ENCODE data around the gene THPO. TPM values are rescaled to one million over a fixed set of nuclear protein-coding genes. Genes with fewer than 3 reads are reported as not detected.
A peak's percentile ranks its signal among the peaks of the same experiment; 100 is the strongest.

Gene THPO
- total RNA-seq, 2 donors from 2014 or later, result 1.4 to 1.7 TPM

DNA sequence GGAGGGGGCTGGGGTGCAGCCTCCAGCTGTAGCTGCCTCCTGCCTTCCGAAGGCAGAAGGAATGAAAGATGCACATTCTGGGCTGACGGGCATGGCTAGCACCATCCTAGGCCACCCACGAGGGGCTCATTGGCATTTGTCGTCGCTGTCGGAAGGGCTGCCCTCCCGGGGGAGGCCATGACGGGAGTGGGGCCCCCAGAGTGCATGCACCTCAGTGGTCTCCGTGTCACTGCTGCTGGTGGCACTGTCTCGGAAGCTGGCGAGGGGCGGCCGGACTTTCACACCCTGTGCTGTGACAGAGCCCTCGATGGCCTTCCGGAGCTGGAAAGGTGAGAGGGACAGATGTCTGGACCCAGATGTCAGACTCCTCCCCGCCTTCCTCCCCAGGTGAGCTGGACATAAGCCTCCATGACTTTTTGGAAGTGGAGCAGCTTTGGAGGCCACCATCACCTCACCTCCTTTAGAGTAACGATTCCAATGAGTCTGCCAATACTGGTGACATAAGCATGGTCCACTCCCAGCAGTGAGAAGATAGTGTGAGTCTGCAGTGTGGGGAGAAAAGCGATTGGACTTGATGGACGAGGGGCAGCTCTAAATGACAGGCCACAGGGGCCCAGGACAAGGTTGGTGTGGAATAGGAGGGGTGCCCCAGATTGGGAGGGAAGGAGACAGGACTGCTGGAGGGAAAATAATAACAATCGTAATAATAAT, 31.4 kb downstream of the THPO start:
- Histone ChIP-seq H3K36me3 (ENCODE audit: control insufficient read depth, insufficient read depth, low read length) (peaks cover 35% of the 10 kb centered on the region), H3K9me3 (ENCODE audit: control insufficient read depth, low read length) (no peaks in the 10 kb centered on the region), H3K27ac (ENCODE audit: low read depth, low read length) (no peak overlapping the region), H3K27me3 (ENCODE audit: control insufficient read depth, insufficient read depth, low read length, poor library complexity, severe bottlenecking) (no peaks in the 10 kb centered on the region), H3K9ac (ENCODE audit: extremely low read depth, low read length, poor library complexity, severe bottlenecking) (no peak overlapping the region), H3K4me1 (ENCODE audit: control insufficient read depth, insufficient read depth, low read length) (peaks cover 4% of the 10 kb centered on the region), H3K4me3 (ENCODE audit: low read length) (no peak overlapping the region)
- DNase-seq, result no peak
- TF ChIP-seq, protein P1, sequence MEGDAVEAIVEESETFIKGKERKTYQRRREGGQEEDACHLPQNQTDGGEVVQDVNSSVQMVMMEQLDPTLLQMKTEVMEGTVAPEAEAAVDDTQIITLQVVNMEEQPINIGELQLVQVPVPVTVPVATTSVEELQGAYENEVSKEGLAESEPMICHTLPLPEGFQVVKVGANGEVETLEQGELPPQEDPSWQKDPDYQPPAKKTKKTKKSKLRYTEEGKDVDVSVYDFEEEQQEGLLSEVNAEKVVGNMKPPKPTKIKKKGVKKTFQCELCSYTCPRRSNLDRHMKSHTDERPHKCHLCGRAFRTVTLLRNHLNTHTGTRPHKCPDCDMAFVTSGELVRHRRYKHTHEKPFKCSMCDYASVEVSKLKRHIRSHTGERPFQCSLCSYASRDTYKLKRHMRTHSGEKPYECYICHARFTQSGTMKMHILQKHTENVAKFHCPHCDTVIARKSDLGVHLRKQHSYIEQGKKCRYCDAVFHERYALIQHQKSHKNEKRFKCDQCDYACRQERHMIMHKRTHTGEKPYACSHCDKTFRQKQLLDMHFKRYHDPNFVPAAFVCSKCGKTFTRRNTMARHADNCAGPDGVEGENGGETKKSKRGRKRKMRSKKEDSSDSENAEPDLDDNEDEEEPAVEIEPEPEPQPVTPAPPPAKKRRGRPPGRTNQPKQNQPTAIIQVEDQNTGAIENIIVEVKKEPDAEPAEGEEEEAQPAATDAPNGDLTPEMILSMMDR (conservative IDR thresholded peaks at IDR 0.05), result no peak
- no peak overlapping the region for H3K4me3 Mint-ChIP-seq
- peaks cover 37% of the 10 kb centered on the region for H3K36me3 Mint-ChIP-seq (ENCODE audit: low read depth)
- H3K27me3 Mint-ChIP-seq (ENCODE audit: insufficient read depth), result no peaks in the 10 kb centered on the region
- WGBS, 2 experiments (ENCODE audit: insufficient coverage in 1 of 2, insufficient read length in 1 of 2), result 95 to 98% methylated on average over 19 to 20 of the region's 20 CpGs
- H3K4me1 Mint-ChIP-seq, result peaks cover 26% of the 10 kb centered on the region
- H3K9me3 Mint-ChIP-seq, result no peaks in the 10 kb centered on the region
- no peak overlapping the region for H3K27ac Mint-ChIP-seq

DNA sequence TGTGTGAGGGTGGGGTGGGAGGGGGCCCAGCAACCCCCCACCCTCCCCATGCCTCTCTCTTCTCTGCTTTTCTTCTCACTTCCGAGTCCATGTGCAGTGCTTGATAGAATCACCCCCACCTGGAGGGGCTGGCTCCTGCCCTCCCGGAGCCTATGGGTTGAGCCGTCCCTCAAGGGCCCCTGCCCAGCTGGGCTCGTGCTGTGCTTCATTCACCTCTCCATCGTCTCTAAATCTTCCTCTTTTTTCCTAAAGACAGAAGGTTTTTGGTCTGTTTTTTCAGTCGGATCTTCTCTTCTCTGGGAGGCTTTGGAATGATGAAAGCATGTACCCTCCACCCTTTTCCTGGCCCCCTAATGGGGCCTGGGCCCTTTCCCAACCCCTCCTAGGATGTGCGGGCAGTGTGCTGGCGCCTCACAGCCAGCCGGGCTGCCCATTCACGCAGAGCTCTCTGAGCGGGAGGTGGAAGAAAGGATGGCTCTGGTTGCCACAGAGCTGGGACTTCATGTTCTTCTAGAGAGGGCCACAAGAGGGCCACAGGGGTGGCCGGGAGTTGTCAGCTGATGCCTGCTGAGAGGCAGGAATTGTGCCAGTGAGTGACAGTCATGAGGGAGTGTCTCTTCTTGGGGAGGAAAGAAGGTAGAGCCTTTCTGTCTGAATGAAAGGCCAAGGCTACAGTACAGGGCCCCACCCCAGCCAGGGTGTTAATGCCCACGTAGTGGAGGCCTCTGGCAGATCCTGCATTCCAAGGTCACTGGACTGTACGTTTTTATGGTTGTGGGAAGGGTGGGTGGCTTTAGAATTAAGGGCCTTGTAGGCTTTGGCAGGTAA, 32.5 kb downstream of the THPO start:
- Mint-ChIP-seq H3K27ac (peak overlapping the region; percentile 96), H3K36me3 (ENCODE audit: low read depth) (peaks cover 37% of the 10 kb centered on the region), H3K4me3 (no peak overlapping the region), H3K27me3 (ENCODE audit: insufficient read depth) (no peaks in the 10 kb centered on the region), H3K4me1 (peaks cover 22% of the 10 kb centered on the region), H3K9me3 (no peaks in the 10 kb centered on the region)
- TF ChIP-seq, protein P1 (conservative IDR thresholded peaks at IDR 0.05), result peak; percentile 82
- WGBS, 2 experiments (ENCODE audit: insufficient coverage in 1 of 2, insufficient read length in 1 of 2), result 44 to 46% methylated on average over 8 to 14 of the region's 14 CpGs
- Histone ChIP-seq H3K9me3 (ENCODE audit: control insufficient read depth, low read length) (no peaks in the 10 kb centered on the region), H3K4me3 (ENCODE audit: low read length) (no peak overlapping the region), H3K27me3 (ENCODE audit: control insufficient read depth, insufficient read depth, low read length, poor library complexity, severe bottlenecking) (no peaks in the 10 kb centered on the region), H3K27ac (ENCODE audit: low read depth, low read length) (peak overlapping the region; percentile 60), H3K36me3 (ENCODE audit: control insufficient read depth, insufficient read depth, low read length) (peaks cover 35% of the 10 kb centered on the region), H3K4me1 (ENCODE audit: control insufficient read depth, insufficient read depth, low read length) (no peaks in the 10 kb centered on the region), H3K9ac (ENCODE audit: extremely low read depth, low read length, poor library complexity, severe bottlenecking) (no peak overlapping the region)
- peak; percentile 94 for DNase-seq

GRCh38 chr3:184344579-184345316, 33.3 kb downstream of the THPO start:
- H3K27ac Mint-ChIP-seq, result no peak overlapping the region
- no peaks in the 10 kb centered on the region for H3K9me3 ChIP-seq (ENCODE audit: control insufficient read depth, low read length)
- H3K4me1 ChIP-seq (ENCODE audit: control insufficient read depth, insufficient read depth, low read length), result no peaks in the 10 kb centered on the region
- peaks cover 29% of the 10 kb centered on the region for H3K36me3 ChIP-seq (ENCODE audit: control insufficient read depth, insufficient read depth, low read length)
- H3K4me3 ChIP-seq (ENCODE audit: low read length), result no peak overlapping the region
- 87 to 91% methylated on average over 14 to 23 of the region's 24 CpGs for WGBS, 2 experiments (ENCODE audit: insufficient coverage in 1 of 2, insufficient read length in 1 of 2)
- no peak overlapping the region for H3K9ac ChIP-seq (ENCODE audit: extremely low read depth, low read length, poor library complexity, severe bottlenecking)
- H3K36me3 Mint-ChIP-seq (ENCODE audit: low read depth), result peaks cover 34% of the 10 kb centered on the region
- H3K4me3 Mint-ChIP-seq, result no peak overlapping the region
- DNase-seq, result no peak
- H3K27me3 Mint-ChIP-seq (ENCODE audit: insufficient read depth), result no peaks in the 10 kb centered on the region
- peak overlapping the region; percentile 24 for H3K27ac ChIP-seq (ENCODE audit: low read depth, low read length)
- no peaks in the 10 kb centered on the region for H3K9me3 Mint-ChIP-seq
- H3K4me1 Mint-ChIP-seq, result peaks cover 20% of the 10 kb centered on the region
- TF ChIP-seq, protein P1 (conservative IDR thresholded peaks at IDR 0.05), result no peak
- no peaks in the 10 kb centered on the region for H3K27me3 ChIP-seq (ENCODE audit: control insufficient read depth, insufficient read depth, low read length, poor library complexity, severe bottlenecking)
